ENCODE data around the gene SDCBP2.

DNA sequence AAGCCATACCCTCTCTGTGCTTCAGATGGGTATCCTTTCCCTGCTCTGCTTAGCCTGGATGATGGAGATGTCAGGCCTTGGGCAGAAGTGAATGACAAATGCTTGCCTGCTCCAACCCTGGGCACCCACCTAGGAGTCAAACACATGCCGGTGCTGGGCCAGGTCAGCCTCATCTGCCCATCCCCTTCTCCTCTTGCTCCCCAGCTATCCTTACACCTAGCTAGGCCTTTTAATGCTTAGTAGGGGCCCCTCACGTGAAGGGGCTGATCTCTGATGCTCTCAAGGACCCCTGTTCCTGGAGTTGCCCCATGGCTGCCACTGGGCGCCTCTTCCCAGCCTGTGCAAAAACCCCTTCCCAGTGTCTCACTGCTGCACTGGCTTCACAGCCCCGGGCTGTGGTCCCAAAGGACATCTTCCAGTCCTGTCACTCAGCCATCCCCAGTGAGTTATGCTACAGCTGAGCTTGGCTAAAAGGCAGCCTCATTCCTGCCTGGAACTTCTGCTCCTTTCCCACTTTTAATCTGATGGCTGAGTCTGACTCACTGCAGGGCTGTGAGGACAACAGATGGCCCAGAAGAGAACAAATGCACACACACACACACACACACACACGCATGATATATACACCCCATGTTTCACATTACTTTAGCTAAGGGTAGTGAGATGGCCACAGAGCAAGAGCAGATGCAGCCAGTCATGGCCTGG is 12.8 kb upstream of the SDCBP2 start:
- TF ChIP-seq POLR2A (IDR thresholded peaks at IDR 0.05) = no peak
- TF ChIP-seq, protein P1, sequence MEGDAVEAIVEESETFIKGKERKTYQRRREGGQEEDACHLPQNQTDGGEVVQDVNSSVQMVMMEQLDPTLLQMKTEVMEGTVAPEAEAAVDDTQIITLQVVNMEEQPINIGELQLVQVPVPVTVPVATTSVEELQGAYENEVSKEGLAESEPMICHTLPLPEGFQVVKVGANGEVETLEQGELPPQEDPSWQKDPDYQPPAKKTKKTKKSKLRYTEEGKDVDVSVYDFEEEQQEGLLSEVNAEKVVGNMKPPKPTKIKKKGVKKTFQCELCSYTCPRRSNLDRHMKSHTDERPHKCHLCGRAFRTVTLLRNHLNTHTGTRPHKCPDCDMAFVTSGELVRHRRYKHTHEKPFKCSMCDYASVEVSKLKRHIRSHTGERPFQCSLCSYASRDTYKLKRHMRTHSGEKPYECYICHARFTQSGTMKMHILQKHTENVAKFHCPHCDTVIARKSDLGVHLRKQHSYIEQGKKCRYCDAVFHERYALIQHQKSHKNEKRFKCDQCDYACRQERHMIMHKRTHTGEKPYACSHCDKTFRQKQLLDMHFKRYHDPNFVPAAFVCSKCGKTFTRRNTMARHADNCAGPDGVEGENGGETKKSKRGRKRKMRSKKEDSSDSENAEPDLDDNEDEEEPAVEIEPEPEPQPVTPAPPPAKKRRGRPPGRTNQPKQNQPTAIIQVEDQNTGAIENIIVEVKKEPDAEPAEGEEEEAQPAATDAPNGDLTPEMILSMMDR (IDR thresholded peaks at IDR 0.05) = no peak

All from heart left ventricle (tissue), 13 donors.